GM23338 (cell line): ENCODE data around the gene FNIP2. TPM values are rescaled to one million over a fixed set of nuclear protein-coding genes. Genes with fewer than 3 reads are reported as not detected.
A peak's percentile ranks its signal among the peaks of the same experiment; 100 is the strongest.

Experiments used
- ATAC-seq: fragments of 200-7000 bp; cut with Tn5 transposase; 3 replicates; pipeline ENCODE4 v1.9.1; 2020
- DNase-seq: peaks from one replicate; pipeline ENCODE4 v3.0.0-alpha.2; 2015; ENCODE audit warnings: low spot score
- H2AFZ ChIP-seq: fragments of 200-600 bp; sonication (generic); 2 replicates; pipeline ENCODE4 v1.8.0; 2016; ENCODE audit warnings: antibody characterized with exemption, mild to moderate bottlenecking, moderate library complexity
- H3F3A ChIP-seq: fragments of 200-600 bp; sonication (generic); replicated peaks from 2 replicates; pipeline ENCODE4 v1.8.0; 2017; ENCODE audit warnings: antibody characterized with exemption, mixed run types, low read depth
- H3K27ac ChIP-seq: fragments of 200-600 bp; sonication (generic); 2 replicates; pipeline ENCODE4 v1.6.1; 2016; ENCODE audit warnings: low read depth
- H3K27me3 ChIP-seq: fragments of 200-600 bp; sonication (generic); 2 replicates; pipeline ENCODE4 v1.8.0; 2016; ENCODE audit warnings: mild to moderate bottlenecking, mixed run types, moderate library complexity; ENCODE audit not compliant: insufficient read depth
- H3K36me3 ChIP-seq: fragments of 200-600 bp; sonication (generic); 2 replicates; pipeline ENCODE4 v1.8.0; 2016; ENCODE audit warnings: mild to moderate bottlenecking; ENCODE audit not compliant: insufficient read depth
- H3K4me1 ChIP-seq: fragments of 200-600 bp; sonication (generic); 2 replicates; pipeline ENCODE4 v1.8.0; 2016; ENCODE audit warnings: mild to moderate bottlenecking, moderate library complexity; ENCODE audit not compliant: insufficient read depth
- H3K4me2 ChIP-seq: fragments of 200-600 bp; sonication (generic); 2 replicates; pipeline ENCODE4 v1.7.1; 2017; ENCODE audit warnings: mixed run types
- H3K4me3 ChIP-seq: fragments of 200-600 bp; sonication (generic); 2 replicates; pipeline ENCODE4 v1.6.1; 2016; ENCODE audit warnings: mixed run types
- H3K79me2 ChIP-seq: fragments of 200-600 bp; sonication (generic); replicated peaks from 2 replicates; pipeline ENCODE4 v1.8.0; 2017; ENCODE audit warnings: mild to moderate bottlenecking; ENCODE audit not compliant: insufficient read depth
- H3K9me2 ChIP-seq: fragments of 200-600 bp; sonication (generic); 2 replicates; pipeline ENCODE4 v1.8.0; 2017; ENCODE audit not compliant: insufficient read depth
- H4K20me1 ChIP-seq: fragments of 200-600 bp; sonication (generic); replicated peaks from 2 replicates; pipeline ENCODE4 v1.8.0; 2017; ENCODE audit warnings: mild to moderate bottlenecking; ENCODE audit not compliant: insufficient read depth
- H3K27ac Mint-ChIP-seq: 2 replicates; pipeline ENCODE4 v1.8.0; 2020; ENCODE audit warnings: inconsistent platforms, mild to moderate bottlenecking, moderate library complexity, mixed read lengths
- H3K27me3 Mint-ChIP-seq: 3 replicates; pipeline ENCODE4 v1.8.0; 2022; ENCODE audit warnings: low read depth, mild to moderate bottlenecking, moderate library complexity, mixed read lengths, inconsistent platforms; ENCODE audit not compliant: insufficient read depth, poor library complexity
- H3K36me3 Mint-ChIP-seq: 3 replicates; pipeline ENCODE4 v1.8.0; 2021; ENCODE audit warnings: low read depth, mild to moderate bottlenecking, inconsistent platforms, moderate library complexity, mixed read lengths
- H3K4me1 Mint-ChIP-seq: 3 replicates; pipeline ENCODE4 v1.8.0; 2020; ENCODE audit warnings: mild to moderate bottlenecking, inconsistent platforms, mixed read lengths
- H3K4me3 Mint-ChIP-seq: 3 replicates; pipeline ENCODE4 v1.8.0; 2021; ENCODE audit warnings: moderate library complexity, mild to moderate bottlenecking, inconsistent platforms, mixed read lengths
- H3K9me3 Mint-ChIP-seq: 3 replicates; pipeline ENCODE4 v1.8.0; 2020; ENCODE audit warnings: moderate library complexity, mild to moderate bottlenecking, inconsistent platforms, mixed read lengths
- CREB1 ChIP-seq: fragments of 250-450 bp; sonication (Bioruptor Pico); IDR thresholded peaks from 2 replicates; pipeline ENCODE4 v1.5.0; 2020; ENCODE audit warnings: low read depth, mild to moderate bottlenecking, moderate library complexity
- EZH2 ChIP-seq: fragments of 200-600 bp; sonication (generic); IDR thresholded peaks from one replicate; pipeline ENCODE4 v1.8.0; 2017; ENCODE audit warnings: antibody characterized with exemption, mild to moderate bottlenecking, low read depth; ENCODE audit not compliant: unreplicated experiment
- EZH2phosphoT487 ChIP-seq: fragments of 200-600 bp; sonication (generic); IDR thresholded peaks from one replicate; pipeline ENCODE4 v1.8.1; 2018; ENCODE audit warnings: antibody characterized with exemption; ENCODE audit not compliant: unreplicated experiment
- JUNB ChIP-seq: IDR thresholded peaks from one replicate; pipeline ENCODE4 v1.6.1; 2016; ENCODE audit warnings: antibody characterized with exemption; ENCODE audit not compliant: unreplicated experiment
- NANOG ChIP-seq: IDR thresholded peaks from 2 replicates; pipeline ENCODE4 v1.6.1; 2016; ENCODE audit warnings: antibody characterized with exemption, borderline replicate concordance
- ZNF114 ChIP-seq: fragments of 250-450 bp; sonication (Bioruptor Pico); IDR thresholded peaks from 2 replicates; pipeline ENCODE4 v1.5.0; 2020; ENCODE audit warnings: mild to moderate bottlenecking, moderate library complexity
- ZNF331 ChIP-seq: fragments of 250-450 bp; sonication (Bioruptor Pico); IDR thresholded peaks from 2 replicates; pipeline ENCODE4 v1.5.0; 2020; ENCODE audit warnings: low read depth, mild to moderate bottlenecking, moderate library complexity
- polyA plus RNA-seq: library from polyadenylated mRNA; unstranded; fragments of >200 nt; fragmentation: Nextera tagmentation; extraction: Ambion mirVana; gene quantifications from 2 replicates; pipeline ENCODE4 v1.2.1, GENCODE V29; 2016
- total RNA-seq: library from RNA; depleted of rRNA; stranded (reverse); fragments of >200 nt; shearing (Covaris generic); gene quantifications from 2 replicates; pipeline ENCODE4 v1.2.3, GENCODE V29; 2014
- TF ChIP-seq, protein P1 (sequence below): IDR thresholded peaks from one replicate; pipeline ENCODE4 v1.6.1; 2018; ENCODE audit warnings: antibody characterized with exemption; ENCODE audit not compliant: unreplicated experiment
- TF ChIP-seq, protein P2 (sequence below): fragments of 250-450 bp; sonication (Bioruptor Pico); IDR thresholded peaks from 2 replicates; pipeline ENCODE4 v1.5.0; 2020; ENCODE audit warnings: mild to moderate bottlenecking, moderate library complexity
- TF ChIP-seq, protein P3 (sequence below): IDR thresholded peaks from 2 replicates; pipeline ENCODE4 v1.6.1; 2016; ENCODE audit warnings: antibody characterized with exemption

The FNIP2 gene
- total and polyA plus RNA-seq, 2 experiments from 2014 or later: 2.7 to 17.2 TPM

DNA sequence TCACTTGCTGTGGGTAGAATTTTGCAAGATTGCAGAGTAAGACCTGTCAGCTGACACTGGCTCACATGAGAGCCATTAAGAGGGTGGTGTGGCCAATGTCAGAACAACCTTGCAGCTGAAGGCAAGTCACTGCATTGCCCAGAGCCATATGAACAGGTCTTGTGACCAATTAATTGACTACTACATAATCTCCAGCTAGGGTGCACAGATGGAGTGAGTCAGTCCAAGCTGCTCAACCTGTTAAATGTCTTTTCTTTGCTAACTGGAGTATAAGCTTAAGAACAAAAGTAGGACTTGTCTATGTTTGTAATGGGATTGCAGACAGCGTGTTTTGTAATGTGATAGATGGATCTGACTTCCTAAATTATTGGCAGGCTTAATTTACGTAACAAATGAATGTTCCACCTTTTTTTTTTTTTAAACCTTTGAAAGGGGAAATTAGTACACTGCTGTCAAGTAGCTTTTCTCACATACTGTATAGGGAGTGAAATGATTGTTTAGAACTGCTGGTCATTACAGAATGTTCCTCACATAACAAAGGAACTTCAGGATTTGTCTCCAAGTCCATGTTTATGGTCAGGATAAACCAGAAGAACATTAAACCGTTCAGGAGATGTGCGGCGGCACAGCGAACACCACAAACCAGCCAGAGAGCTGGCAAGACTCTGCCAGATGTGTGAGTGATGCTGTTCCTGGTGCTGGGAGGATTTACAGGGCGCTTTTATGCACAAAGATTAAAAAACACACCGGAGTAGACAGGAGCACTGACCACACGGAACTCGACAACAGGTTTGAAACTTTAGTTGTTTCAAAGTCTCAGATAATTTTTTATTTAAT lies 37.0 kb downstream of the FNIP2 start:
- H3K4me1 Mint-ChIP-seq: peaks cover 25% of the 10 kb centered on the region
- peaks cover 6% of the 10 kb centered on the region for H3K79me2 ChIP-seq
- peak; percentile 48 for ATAC-seq
- H3K27me3 Mint-ChIP-seq: peaks cover 2% of the 10 kb centered on the region
- no peaks in the 10 kb centered on the region for H3K36me3 ChIP-seq
- no peak overlapping the region for H3K4me3 Mint-ChIP-seq
- H3K27ac ChIP-seq: no peak overlapping the region
- H3K4me2 ChIP-seq: no peak overlapping the region
- H4K20me1 ChIP-seq: no peaks in the 10 kb centered on the region
- H3F3A ChIP-seq: no peaks in the 10 kb centered on the region
- H3K27ac Mint-ChIP-seq: peak overlapping the region; percentile 32
- DNase-seq: no peak
- no peak for TF ChIP-seq CREB1 (CRISPR knock-in tag)
- no peak for TF ChIP-seq ZNF114 (CRISPR knock-in tag)
- H3K4me1 ChIP-seq: peaks cover 18% of the 10 kb centered on the region; the same call in 1 of the 2 replicates
- H3K4me3 ChIP-seq: no peak overlapping the region
- H3K9me3 Mint-ChIP-seq: no peaks in the 10 kb centered on the region
- H3K36me3 Mint-ChIP-seq: no peaks in the 10 kb centered on the region
- H3K27me3 ChIP-seq: no peaks in the 10 kb centered on the region
- no peak overlapping the region for H2AFZ ChIP-seq
- no peaks in the 10 kb centered on the region for H3K9me2 ChIP-seq

DNA sequence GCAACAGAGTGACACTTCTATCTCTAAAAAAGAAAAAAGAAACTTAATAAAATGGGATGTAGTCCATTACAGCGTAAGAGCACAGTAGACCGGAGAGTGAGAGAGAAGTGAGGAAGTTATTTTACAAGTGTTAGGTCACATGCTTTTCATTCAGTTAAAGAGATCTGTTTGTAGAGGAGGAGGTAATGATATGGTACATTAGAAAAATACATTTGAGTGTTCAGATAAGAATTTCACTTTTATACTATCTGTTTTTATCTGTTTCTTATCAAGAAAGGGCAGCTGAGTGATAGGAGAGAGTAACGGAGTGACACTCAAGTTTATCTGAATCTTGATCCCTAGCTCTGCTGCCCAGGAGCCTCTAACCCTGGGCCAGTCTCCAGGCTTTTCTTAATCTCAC lies 38.9 kb downstream of the FNIP2 start:
- H3K4me1 Mint-ChIP-seq: peaks cover 20% of the 10 kb centered on the region
- no peak overlapping the region for H3K27ac Mint-ChIP-seq
- no peaks in the 10 kb centered on the region for H3K27me3 ChIP-seq
- DNase-seq: no peak
- no peak for ATAC-seq
- H3K4me1 ChIP-seq: peaks cover 18% of the 10 kb centered on the region; the same call in 1 of the 2 replicates
- H3K27me3 Mint-ChIP-seq: peaks cover 2% of the 10 kb centered on the region
- H3K9me3 Mint-ChIP-seq: no peaks in the 10 kb centered on the region
- H3K27ac ChIP-seq: no peak overlapping the region
- no peaks in the 10 kb centered on the region for H3K36me3 ChIP-seq
- no peak overlapping the region for H2AFZ ChIP-seq
- no peak overlapping the region for H3K4me2 ChIP-seq
- H3K36me3 Mint-ChIP-seq: no peaks in the 10 kb centered on the region
- H4K20me1 ChIP-seq: no peaks in the 10 kb centered on the region
- H3K9me2 ChIP-seq: no peaks in the 10 kb centered on the region
- no peak overlapping the region for H3K4me3 ChIP-seq
- H3F3A ChIP-seq: no peaks in the 10 kb centered on the region
- peaks cover 3% of the 10 kb centered on the region for H3K79me2 ChIP-seq
- H3K4me3 Mint-ChIP-seq: no peak overlapping the region
- TF ChIP-seq, protein P1, sequence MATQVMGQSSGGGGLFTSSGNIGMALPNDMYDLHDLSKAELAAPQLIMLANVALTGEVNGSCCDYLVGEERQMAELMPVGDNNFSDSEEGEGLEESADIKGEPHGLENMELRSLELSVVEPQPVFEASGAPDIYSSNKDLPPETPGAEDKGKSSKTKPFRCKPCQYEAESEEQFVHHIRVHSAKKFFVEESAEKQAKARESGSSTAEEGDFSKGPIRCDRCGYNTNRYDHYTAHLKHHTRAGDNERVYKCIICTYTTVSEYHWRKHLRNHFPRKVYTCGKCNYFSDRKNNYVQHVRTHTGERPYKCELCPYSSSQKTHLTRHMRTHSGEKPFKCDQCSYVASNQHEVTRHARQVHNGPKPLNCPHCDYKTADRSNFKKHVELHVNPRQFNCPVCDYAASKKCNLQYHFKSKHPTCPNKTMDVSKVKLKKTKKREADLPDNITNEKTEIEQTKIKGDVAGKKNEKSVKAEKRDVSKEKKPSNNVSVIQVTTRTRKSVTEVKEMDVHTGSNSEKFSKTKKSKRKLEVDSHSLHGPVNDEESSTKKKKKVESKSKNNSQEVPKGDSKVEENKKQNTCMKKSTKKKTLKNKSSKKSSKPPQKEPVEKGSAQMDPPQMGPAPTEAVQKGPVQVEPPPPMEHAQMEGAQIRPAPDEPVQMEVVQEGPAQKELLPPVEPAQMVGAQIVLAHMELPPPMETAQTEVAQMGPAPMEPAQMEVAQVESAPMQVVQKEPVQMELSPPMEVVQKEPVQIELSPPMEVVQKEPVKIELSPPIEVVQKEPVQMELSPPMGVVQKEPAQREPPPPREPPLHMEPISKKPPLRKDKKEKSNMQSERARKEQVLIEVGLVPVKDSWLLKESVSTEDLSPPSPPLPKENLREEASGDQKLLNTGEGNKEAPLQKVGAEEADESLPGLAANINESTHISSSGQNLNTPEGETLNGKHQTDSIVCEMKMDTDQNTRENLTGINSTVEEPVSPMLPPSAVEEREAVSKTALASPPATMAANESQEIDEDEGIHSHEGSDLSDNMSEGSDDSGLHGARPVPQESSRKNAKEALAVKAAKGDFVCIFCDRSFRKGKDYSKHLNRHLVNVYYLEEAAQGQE: no peak
- TF ChIP-seq, protein P2, sequence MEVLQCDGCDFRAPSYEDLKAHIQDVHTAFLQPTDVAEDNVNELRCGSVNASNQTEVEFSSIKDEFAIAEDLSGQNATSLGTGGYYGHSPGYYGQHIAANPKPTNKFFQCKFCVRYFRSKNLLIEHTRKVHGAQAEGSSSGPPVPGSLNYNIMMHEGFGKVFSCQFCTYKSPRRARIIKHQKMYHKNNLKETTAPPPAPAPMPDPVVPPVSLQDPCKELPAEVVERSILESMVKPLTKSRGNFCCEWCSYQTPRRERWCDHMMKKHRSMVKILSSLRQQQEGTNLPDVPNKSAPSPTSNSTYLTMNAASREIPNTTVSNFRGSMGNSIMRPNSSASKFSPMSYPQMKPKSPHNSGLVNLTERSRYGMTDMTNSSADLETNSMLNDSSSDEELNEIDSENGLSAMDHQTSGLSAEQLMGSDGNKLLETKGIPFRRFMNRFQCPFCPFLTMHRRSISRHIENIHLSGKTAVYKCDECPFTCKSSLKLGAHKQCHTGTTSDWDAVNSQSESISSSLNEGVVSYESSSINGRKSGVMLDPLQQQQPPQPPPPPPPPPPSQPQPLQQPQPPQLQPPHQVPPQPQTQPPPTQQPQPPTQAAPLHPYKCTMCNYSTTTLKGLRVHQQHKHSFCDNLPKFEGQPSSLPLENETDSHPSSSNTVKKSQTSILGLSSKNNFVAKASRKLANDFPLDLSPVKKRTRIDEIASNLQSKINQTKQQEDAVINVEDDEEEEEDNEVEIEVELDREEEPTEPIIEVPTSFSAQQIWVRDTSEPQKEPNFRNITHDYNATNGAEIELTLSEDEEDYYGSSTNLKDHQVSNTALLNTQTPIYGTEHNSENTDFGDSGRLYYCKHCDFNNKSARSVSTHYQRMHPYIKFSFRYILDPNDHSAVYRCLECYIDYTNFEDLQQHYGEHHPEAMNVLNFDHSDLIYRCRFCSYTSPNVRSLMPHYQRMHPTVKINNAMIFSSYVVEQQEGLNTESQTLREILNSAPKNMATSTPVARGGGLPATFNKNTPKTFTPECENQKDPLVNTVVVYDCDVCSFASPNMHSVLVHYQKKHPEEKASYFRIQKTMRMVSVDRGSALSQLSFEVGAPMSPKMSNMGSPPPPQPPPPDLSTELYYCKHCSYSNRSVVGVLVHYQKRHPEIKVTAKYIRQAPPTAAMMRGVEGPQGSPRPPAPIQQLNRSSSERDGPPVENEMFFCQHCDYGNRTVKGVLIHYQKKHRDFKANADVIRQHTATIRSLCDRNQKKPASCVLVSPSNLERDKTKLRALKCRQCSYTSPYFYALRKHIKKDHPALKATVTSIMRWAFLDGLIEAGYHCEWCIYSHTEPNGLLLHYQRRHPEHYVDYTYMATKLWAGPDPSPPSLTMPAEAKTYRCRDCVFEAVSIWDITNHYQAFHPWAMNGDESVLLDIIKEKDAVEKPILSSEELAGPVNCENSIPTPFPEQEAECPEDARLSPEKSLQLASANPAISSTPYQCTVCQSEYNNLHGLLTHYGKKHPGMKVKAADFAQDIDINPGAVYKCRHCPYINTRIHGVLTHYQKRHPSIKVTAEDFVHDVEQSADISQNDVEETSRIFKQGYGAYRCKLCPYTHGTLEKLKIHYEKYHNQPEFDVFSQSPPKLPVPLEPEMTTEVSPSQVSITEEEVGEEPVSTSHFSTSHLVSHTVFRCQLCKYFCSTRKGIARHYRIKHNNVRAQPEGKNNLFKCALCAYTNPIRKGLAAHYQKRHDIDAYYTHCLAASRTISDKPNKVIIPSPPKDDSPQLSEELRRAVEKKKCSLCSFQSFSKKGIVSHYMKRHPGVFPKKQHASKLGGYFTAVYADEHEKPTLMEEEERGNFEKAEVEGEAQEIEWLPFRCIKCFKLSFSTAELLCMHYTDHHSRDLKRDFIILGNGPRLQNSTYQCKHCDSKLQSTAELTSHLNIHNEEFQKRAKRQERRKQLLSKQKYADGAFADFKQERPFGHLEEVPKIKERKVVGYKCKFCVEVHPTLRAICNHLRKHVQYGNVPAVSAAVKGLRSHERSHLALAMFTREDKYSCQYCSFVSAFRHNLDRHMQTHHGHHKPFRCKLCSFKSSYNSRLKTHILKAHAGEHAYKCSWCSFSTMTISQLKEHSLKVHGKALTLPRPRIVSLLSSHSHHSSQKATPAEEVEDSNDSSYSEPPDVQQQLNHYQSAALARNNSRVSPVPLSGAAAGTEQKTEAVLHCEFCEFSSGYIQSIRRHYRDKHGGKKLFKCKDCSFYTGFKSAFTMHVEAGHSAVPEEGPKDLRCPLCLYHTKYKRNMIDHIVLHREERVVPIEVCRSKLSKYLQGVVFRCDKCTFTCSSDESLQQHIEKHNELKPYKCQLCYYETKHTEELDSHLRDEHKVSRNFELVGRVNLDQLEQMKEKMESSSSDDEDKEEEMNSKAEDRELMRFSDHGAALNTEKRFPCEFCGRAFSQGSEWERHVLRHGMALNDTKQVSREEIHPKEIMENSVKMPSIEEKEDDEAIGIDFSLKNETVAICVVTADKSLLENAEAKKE (CRISPR knock-in tag): no peak
- TF ChIP-seq EZH2phosphoT487 (no peak), ZNF331 (CRISPR knock-in tag) (no peak), EZH2 (no peak), NANOG (no peak), CREB1 (CRISPR knock-in tag) (no peak), JUNB (no peak), ZNF114 (CRISPR knock-in tag) (no peak)
- TF ChIP-seq, protein P3, sequence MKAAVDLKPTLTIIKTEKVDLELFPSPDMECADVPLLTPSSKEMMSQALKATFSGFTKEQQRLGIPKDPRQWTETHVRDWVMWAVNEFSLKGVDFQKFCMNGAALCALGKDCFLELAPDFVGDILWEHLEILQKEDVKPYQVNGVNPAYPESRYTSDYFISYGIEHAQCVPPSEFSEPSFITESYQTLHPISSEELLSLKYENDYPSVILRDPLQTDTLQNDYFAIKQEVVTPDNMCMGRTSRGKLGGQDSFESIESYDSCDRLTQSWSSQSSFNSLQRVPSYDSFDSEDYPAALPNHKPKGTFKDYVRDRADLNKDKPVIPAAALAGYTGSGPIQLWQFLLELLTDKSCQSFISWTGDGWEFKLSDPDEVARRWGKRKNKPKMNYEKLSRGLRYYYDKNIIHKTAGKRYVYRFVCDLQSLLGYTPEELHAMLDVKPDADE: no peak
